GM12891 (cell line): ENCODE data around the gene FCHO1.

ENCODE experiments used
- PAX5 ChIP-seq: IDR thresholded peaks from 2 replicates; pipeline ENCODE4 v1.6.1; 2011; ENCODE audit warnings: low read length, moderate library complexity, mild to moderate bottlenecking; ENCODE audit not compliant: insufficient read depth, severe bottlenecking
- POLR2A ChIP-seq: IDR thresholded peaks from 2 replicates; pipeline ENCODE4 v1.6.1; 2011; ENCODE audit warnings: low read depth, low read length, control low read depth
- POLR2AphosphoS5 ChIP-seq: IDR thresholded peaks from 2 replicates; pipeline ENCODE4 v1.6.1; 2011; ENCODE audit warnings: low read depth, low read length, control low read depth
- POU2F2 ChIP-seq: IDR thresholded peaks from 2 replicates; pipeline ENCODE4 v1.6.1; 2011; ENCODE audit warnings: low read depth, mild to moderate bottlenecking, control low read depth, low read length, moderate library complexity
- SPI1 ChIP-seq: IDR thresholded peaks from 2 replicates; pipeline ENCODE4 v1.6.1; 2011; ENCODE audit warnings: low read depth, low read length, control low read depth
- TAF1 ChIP-seq: IDR thresholded peaks from 2 replicates; pipeline ENCODE4 v1.6.1; 2011; ENCODE audit warnings: low read depth, low read length, control low read depth

DNA sequence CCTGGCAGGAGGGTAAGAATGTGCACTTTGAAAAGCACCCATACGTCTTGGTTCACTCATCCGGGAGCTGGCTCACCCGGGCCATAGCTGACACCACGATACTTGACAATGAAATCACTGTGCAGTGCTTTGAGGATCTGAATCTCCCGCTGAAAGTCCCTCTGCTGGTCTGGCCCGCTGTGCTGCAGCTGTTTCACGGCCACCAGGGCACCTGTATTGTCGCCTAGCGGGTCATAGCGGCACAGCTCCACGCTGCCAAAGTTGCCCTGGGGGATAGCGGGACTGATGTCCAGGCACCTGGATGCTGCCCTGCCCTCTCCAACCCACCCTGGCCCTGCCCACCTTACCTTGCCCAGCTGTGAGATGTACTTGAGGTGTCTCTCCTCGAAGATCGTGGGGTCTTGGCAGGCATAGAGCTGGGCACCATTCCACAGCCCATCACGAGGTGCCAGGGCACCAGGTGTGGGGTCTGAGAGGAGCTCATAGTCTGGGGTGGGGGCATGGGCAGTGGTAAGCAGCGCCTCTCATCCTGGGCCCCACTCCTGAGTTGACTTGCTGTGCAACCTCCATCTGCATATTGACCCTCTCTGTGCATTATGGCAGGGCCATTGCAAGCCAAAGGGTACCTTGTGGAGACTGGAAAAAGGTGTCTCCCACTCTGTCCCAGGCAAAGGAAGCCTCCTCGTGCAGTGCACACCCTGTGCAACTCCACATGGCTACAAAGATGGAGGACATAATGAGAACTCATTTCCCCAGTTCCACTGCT, 81.3 kb downstream of the FCHO1 start:
- no peak for TF ChIP-seq POLR2A
- no peak for TF ChIP-seq POLR2AphosphoS5
- no peak for TF ChIP-seq POU2F2
- TF ChIP-seq SPI1, result no peak
- no peak for TF ChIP-seq TAF1
- TF ChIP-seq PAX5, result no peak
